Measurements from ENCODE around the gene CCDC159.
"Not testable (repeated sequence)": the region's sequence is repeated elsewhere in the genome, so short reads cannot be mapped to it uniquely, and the experiment has no call there.

The CCDC159 gene

DNA sequence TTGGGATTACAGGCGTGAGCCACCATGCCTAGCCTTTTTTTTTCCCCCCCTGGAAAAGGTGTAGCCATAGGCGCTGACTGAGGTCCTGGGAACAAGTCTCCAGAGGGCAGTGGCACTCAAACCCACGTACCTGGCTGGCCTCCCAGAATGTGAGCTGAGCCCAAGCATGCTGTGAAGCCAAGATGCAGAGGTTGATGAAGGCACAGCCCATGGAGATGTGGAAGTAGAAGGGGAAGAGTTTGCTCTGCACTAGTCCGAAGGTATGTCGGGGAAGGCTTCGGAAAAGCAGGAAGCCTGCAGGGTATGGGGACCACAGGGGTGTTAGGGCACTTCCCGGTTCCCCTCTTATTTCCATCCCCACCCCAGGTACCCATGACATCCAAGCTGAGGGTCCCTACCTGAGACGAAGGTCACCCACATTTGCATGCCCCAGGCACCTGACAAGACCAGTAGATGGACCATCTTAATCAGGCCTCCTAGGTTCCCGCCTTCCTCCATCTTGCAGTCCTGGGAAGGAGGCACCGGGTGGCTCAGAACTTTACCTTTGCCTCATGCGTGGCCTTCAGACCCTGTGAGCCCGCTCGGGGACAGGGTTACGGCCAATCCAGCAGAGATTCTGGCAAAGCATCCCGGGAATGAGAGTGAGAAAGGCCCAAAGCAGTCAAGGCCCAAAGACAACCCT is 1.1 kb upstream of the CCDC159 start:
- H3K36me3 ChIP-seq: no peaks in the 10 kb centered on the region
- H3K4me1 ChIP-seq (ENCODE audit: control insufficient read depth in 1 of 2, insufficient read depth in 1 of 2, low read depth in 1 of 2, low read length in 1 of 2): peaks cover 45 to 54% of the 10 kb centered on the region in 2 experiments
- H3K9me3 ChIP-seq: no peaks in the 10 kb centered on the region
- no peaks in the 10 kb centered on the region for H3K27me3 ChIP-seq
- H3K27ac ChIP-seq: peak overlapping the region; percentile 87
- TF ChIP-seq CTCF (IDR thresholded peaks at IDR 0.05): no peak
- peak overlapping the region; percentile 76 to 87 for H3K4me3 ChIP-seq (ENCODE audit: low read depth in 1 of 2, low read length in 1 of 2)

DNA sequence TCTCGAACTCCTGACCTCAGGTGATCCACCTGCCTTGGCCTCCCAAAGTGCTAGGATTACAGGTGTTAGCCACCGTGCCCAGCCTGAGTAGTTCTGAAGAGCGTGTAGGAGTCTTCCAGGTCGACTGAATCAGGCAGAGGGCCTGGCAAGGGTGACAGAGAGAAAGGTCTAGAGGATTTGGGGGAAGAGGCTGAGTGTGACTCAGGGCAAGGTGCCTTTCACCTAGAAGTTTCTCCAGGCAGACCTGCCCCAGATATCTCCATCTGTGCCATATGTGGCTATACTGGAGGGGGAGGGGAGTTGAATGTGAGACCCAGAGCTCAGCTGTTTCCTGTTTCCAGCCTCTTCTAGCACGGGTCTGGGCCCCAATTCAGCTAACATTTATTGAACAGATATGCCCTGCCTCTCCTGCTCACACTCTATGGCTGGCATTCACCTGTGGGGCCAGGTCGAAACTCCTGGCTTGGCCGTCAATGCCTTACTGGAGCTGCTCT is 1.3 kb downstream of the CCDC159 start:
- Histone ChIP-seq H3K9me3 (no peaks in the 10 kb centered on the region), H3K27me3 (no peaks in the 10 kb centered on the region), H3K36me3 (no peaks in the 10 kb centered on the region), H3K27ac (peak overlapping the region; percentile 87), H3K4me1 (ENCODE audit: control insufficient read depth in 1 of 2, insufficient read depth in 1 of 2, low read depth in 1 of 2, low read length in 1 of 2) (peaks cover 39 to 46% of the 10 kb centered on the region in 2 experiments), H3K4me3 (ENCODE audit: low read depth in 1 of 2, low read length in 1 of 2) (no peak overlapping the region)
- no peak for TF ChIP-seq CTCF (IDR thresholded peaks at IDR 0.05)

- no peaks in the 10 kb centered on the region for H3K9me3 ChIP-seq
- no peaks in the 10 kb centered on the region for H3K27me3 ChIP-seq
- no peak for TF ChIP-seq CTCF (IDR thresholded peaks at IDR 0.05)
- no peaks in the 10 kb centered on the region for H3K36me3 ChIP-seq
- no peak overlapping the region for H3K27ac ChIP-seq
- H3K4me1 ChIP-seq (ENCODE audit: control insufficient read depth in 1 of 2, insufficient read depth in 1 of 2, low read depth in 1 of 2, low read length in 1 of 2): peaks cover 29 to 32% of the 10 kb centered on the region in 2 experiments
- H3K4me3 ChIP-seq (ENCODE audit: low read depth in 1 of 2, low read length in 1 of 2): no peak overlapping the region
Measured at GRCh38 chr19:11349171-11349570, 2.9 kb downstream of the CCDC159 start.

- not testable (repeated sequence) for H3K27me3 ChIP-seq; H3K27ac ChIP-seq; H3K9me3 ChIP-seq; H3K4me3 ChIP-seq (ENCODE audit: low read depth in 1 of 2, low read length in 1 of 2)
- peaks cover 14% of the 10 kb centered on the region for H3K36me3 ChIP-seq
- peaks cover 35 to 36% of the 10 kb centered on the region in 2 experiments for H3K4me1 ChIP-seq (ENCODE audit: control insufficient read depth in 1 of 2, insufficient read depth in 1 of 2, low read depth in 1 of 2, low read length in 1 of 2)
Measured at GRCh38 chr19:11354102-11354501, 7.8 kb downstream of the CCDC159 start.

DNA sequence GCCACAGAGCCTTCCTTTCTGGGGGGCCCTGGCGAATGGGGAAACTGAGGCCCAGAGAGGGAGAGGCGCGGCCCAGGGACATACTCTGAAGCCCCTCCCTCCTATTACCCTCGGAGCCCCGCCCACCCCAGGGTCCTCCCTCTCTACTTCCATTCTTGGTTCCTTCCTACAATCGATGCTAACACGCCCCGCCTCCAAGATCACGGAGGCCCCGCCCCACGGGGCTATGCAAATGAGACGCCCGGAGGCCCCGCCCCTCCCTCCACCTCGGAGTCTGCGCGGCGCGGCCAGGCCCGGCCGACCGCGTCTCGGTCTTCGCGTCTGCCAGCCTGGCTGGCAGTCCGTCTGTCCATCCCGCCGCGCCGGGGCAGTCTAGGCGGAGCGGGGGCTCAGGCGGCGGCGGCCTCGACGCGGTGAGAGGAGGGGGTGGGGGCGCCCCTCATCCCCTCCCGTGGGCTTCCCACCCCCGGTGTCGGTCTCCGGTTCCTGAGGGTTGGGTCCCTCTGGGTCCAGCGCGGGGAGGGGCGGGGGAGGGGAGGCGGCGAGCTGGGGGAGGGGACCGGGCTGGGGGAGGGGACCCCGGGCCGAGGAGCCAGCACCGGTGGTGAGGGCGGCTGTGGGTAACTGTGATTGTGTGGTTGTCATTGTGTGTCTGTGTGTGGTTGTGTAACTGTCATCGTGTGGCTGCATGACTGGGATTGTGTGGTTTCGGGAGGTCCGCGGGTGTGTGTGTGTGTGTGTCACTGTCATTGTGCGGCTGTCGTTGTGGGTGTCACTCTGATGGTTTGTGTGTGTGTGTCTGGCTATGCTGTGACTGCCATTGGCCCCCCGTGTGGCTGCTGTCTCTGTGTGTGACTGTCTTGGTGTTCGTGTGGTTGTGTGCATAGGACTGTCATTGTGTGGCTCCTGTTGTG is 9.1 kb downstream of the CCDC159 start, which contains the start of gene PLPPR2:
Gene PLPPR2 (plus strand): TSS at position 273 of the 914 bp plus-strand sequence. CDS start 2,242 bp downstream, outside the sequence.
- TF ChIP-seq CTCF (IDR thresholded peaks at IDR 0.05): peak; percentile 29
- H3K4me3 ChIP-seq (ENCODE audit: low read depth in 1 of 2, low read length in 1 of 2): peak within 1 kb of the TSS; percentile 85 to 99
- H3K27ac ChIP-seq: peak within 1 kb of the TSS; percentile 81
- H3K27me3 ChIP-seq: no peaks in the 10 kb centered on the region
- peaks cover 39 to 40% of the 10 kb centered on the region in 2 experiments for H3K4me1 ChIP-seq (ENCODE audit: control insufficient read depth in 1 of 2, insufficient read depth in 1 of 2, low read depth in 1 of 2, low read length in 1 of 2)
- H3K36me3 ChIP-seq: peaks cover 28% of the 10 kb centered on the region
- no peaks in the 10 kb centered on the region for H3K9me3 ChIP-seq
